Measurements from ENCODE around the gene AVPR1B.

AVPR1B gene

GRCh38 chr1:206080026-206080820 is 37.0 kb downstream of the AVPR1B start:
- ChIA-PET POLR2A (no interaction called here), CTCF (interaction anchor here (1.2 to 4.0 kb wide), 6 partner anchors 10 to 103 kb away, joined by 3 to 20 read pairs (median 8); no protein-coding TSS in a partner anchor)
- TF ChIP-seq CTCF (IDR thresholded peaks at IDR 0.05; ENCODE audit: control extremely low read depth, extremely low read depth, low read depth, missing control alignments), result no peak
- no peak for DNase-seq (ENCODE audit: extremely low spot score)

GRCh38 chr1:206079135-206079534 is 38.1 kb downstream of the AVPR1B start:
- ChIA-PET POLR2A (no interaction called here), CTCF (interaction anchor here (1.0 to 2.3 kb wide), 3 partner anchors 9 to 29 kb away, joined by 3 to 6 read pairs (median 3); no protein-coding TSS in a partner anchor)
- no peak for DNase-seq (ENCODE audit: extremely low spot score)
- TF ChIP-seq CTCF (IDR thresholded peaks at IDR 0.05; ENCODE audit: control extremely low read depth, extremely low read depth, low read depth, missing control alignments), result no peak

GRCh38 chr1:206075786-206076755 is 41.1 kb downstream of the AVPR1B start:
- CTCF ChIA-PET, result interaction anchor here (0.8 to 1.6 kb wide), 4 partner anchors 17 to 30 kb away, joined by 3 to 8 read pairs (median 4); no protein-coding TSS in a partner anchor
- no peak for DNase-seq (ENCODE audit: extremely low spot score)
- no peak for TF ChIP-seq CTCF (IDR thresholded peaks at IDR 0.05; ENCODE audit: control extremely low read depth, extremely low read depth, low read depth, missing control alignments)
- POLR2A ChIA-PET, result no interaction called here

- no peak for TF ChIP-seq CTCF (IDR thresholded peaks at IDR 0.05; ENCODE audit: control extremely low read depth, extremely low read depth, low read depth, missing control alignments)
- DNase-seq (ENCODE audit: extremely low spot score), result no peak
- ChIA-PET CTCF (interaction anchor here (1.0 to 1.4 kb wide), 2 partner anchors 19 to 30 kb away, joined by 3 to 4 read pairs; no protein-coding TSS in a partner anchor), POLR2A (no interaction called here)
Measured at GRCh38 chr1:206074839-206075238, 42.3 kb downstream of the AVPR1B start.

GRCh38 chr1:206070627-206071304 is 46.4 kb downstream of the AVPR1B start:
- POLR2A ChIA-PET, result no interaction called here

More at GRCh38 chr1:206070627-206071304, 46.4 kb downstream of the AVPR1B start:
- TF ChIP-seq CTCF (IDR thresholded peaks at IDR 0.05; ENCODE audit: control extremely low read depth, extremely low read depth, low read depth, missing control alignments), result no peak
- CTCF ChIA-PET, result interaction anchor here (1.3 to 2.6 kb wide), 7 partner anchors 9 to 40 kb away, joined by 3 to 13 read pairs (median 4); no protein-coding TSS in a partner anchor
- DNase-seq (ENCODE audit: extremely low spot score), result no peak
